Measurements from ENCODE around the gene BCAT1.
A peak's percentile ranks its signal among the peaks of the same experiment; 100 is the strongest.

BCAT1 gene, protein sequence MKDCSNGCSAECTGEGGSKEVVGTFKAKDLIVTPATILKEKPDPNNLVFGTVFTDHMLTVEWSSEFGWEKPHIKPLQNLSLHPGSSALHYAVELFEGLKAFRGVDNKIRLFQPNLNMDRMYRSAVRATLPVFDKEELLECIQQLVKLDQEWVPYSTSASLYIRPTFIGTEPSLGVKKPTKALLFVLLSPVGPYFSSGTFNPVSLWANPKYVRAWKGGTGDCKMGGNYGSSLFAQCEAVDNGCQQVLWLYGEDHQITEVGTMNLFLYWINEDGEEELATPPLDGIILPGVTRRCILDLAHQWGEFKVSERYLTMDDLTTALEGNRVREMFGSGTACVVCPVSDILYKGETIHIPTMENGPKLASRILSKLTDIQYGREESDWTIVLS

DNA sequence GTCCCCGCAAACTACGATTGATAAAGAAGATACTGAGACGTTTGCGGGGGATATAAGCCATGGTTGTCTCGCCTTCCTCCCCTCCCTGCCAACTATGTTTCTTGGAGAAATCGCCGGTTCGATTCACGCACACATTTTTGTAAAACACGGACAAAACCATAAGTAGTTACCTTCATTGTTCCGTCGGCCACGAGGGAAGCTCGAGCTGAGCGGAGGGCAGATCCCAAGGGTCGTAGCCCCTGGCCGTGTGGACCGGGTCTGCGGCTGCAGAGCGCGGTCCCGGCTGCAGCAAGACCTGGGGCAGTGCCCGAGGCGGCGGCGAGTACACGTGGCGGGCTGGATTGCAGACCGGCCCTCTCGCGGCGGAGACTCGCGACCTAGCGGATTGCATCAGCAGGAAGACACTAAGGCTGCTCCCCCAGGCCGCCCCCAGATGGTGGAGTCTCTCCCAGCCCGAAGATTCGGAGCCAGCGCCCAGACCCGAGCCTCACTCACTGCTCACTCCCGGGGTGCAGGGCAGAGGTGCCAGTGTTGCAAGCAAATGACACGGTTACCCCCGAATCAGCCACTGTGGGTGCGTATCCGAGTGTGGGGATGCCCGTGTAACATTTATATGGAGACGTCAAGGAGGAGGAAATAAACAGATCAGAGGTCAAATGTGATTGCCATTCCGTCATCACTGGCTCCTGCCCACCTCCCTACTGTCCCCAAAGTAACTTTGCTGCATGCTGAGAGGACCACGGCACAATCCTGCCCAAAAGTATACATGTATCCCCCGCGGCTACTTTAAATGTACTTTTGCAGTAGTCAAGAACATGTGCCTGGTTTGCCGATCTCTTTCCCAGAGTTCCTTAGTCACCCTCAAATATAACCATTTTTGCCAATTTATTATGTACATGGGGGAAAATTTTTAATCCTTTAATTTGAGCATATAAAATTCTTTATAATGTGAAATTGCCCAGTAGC lies at the start of gene BCAT1:
Gene BCAT1, minus strand, starts transcription at position 345 of the 966 bp plus-strand sequence. Its CDS starts 169 bp downstream, at position 176.
- peak; percentile 37 to 60 for ATAC-seq

DNA sequence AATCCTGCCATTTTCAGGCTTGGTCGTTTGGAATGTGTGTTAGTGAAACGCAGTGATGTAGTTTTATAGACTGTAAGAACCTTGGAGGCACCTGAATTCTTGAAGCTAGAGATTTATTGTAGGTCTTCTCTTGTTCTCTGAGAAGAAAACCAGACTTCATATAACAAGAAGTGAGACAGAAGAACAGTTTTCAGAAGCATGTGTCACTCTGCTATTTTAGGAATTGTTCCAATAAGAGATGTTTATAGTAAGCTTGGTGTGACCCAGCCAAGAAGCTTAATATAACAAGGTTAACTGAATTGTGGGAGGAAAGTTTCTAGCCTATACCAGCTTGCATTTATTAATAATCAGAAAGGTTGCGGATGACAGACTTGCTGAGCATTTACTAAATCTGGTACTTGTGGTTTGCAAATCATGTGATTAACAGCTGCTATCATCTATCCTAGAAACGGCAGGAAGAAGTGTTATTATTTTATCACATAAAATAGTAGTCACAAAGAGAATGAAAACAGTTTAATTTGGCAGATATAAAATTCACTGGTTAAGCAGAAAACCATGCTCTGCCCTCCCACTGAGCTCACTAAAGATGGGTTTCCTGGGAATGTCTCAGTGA lies 49.2 kb upstream of the BCAT1 start:
- peak; percentile 87 to 90 for ATAC-seq

DNA sequence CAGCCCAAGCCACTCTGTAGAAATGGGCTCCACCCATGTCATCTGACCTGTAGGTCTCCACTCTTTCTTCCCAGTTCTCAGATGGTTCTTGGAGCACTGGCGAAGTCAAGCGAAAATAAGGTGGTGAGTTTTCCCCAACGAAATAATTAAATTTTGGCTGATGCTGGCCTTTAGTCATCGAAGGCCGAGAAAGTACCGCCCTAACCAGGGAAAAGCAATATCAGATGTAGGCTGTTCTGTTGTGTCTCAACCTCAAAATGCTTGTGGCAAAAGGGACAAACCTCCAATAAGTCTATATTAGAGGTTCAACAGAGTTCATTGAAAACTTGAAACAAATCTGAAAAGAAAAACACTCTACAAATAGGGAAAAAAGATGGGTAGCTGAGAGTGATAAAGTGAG lies 48.6 kb upstream of the BCAT1 start:
- no peak for ATAC-seq

DNA sequence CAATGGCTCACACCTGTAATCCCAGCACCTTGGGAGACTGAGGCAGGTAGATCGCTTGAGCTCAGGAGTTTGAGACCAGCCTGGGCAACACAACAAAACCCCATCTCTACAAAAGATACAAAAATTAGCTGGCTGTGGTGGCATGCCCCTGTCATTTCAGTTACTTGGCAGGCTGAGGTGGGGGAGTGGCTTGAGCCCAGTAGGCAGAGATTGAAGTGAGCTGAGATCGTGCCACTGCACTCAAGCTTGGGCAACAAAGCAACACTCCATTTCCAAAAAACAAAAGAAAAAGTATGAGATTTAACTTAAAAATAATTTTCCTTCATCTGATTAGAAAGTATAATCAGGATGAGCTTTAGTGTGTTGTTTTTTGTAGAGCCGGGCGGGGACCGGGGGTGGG lies 47.9 kb upstream of the BCAT1 start:
- no peak for ATAC-seq

DNA sequence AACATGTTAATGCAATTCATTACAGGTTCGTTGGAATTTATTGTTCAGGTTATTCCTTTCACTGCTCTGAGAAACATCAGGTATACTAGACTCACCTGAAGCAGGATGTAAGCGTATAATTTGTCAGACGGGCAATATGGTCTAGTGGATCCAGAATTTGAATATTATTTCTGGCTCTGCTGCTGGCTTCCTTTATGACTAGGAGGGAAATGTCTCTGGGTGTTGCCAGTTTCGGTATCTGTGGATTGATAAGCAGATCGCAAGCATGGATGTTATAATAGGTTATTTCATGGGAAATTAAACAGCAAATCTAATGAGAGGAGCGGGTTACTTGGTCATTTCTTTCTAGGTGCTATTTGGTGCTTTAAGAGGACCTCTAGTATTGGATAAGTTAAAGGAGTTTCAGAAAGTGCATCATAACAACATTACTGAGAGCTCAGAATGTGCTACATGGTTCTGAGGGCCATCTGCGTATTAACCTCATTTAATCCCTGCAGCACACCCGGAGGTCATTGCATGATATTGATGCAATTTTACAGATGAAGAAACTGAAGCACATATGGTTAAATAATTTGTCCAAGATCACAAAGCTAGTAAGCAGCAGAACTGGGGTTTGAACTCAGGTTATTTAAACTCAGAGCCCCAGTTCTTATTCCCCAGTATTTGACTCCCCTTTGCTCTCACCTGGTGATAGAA lies 47.3 kb upstream of the BCAT1 start:
- no peak for ATAC-seq

DNA sequence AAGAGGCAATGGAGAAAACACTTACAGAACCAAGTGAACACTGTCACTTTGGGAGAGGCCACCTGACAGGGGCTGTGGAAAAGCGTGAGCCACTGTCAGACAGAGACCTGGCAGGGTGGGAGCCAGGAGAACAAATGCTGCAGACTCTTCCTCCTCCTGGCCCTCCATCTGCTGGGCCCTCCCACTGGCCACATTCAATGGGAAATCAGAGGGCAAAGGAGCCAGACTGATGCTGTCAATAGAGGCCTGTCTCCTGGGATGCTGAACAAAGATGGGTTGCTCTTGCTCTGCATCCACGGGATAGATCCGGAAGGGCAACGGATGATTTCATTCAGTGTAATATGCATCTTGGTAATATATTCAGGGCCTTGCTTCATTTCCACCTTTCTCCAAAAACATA lies 44.9 kb upstream of the BCAT1 start:
- no peak for ATAC-seq

DNA sequence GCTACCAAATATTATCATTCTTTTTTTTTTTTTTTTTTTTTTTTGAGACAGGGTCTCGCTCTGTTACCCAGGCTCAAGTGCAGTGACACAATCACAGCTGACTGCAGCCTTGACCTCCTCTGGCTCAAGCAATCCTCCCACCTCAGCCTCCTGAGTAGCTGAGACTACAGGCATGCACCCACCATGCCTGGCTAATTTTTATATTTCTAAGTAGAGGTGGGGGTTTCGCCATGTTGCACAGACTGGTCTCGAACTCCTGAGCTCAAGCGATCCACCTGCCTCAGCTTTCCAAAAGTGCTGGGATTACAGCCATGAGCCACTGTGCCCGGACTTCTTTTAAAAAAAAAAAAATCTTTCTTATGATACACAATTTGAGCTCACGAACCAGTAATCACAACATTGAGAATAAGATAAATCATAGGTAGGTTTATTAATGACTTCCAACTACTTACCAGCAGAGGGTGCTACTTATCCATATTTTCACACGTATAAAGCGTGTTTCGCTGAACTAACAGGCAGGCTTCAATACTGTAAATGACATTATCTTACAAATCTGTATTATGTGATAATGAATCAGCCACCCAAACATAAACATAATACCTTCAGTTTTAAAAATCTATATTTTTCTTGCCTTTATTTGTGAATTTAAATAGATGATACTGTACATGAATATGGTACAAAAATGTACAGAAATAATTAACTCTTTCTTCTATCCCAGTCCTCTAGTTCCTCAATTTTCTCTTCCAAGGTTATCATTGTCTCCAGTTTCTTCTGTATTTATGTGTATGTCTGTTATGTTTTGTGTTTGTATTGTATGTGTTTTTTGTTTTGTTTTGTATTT lies 42.5 kb upstream of the BCAT1 start:
- peak; percentile 76 to 86 for ATAC-seq

DNA sequence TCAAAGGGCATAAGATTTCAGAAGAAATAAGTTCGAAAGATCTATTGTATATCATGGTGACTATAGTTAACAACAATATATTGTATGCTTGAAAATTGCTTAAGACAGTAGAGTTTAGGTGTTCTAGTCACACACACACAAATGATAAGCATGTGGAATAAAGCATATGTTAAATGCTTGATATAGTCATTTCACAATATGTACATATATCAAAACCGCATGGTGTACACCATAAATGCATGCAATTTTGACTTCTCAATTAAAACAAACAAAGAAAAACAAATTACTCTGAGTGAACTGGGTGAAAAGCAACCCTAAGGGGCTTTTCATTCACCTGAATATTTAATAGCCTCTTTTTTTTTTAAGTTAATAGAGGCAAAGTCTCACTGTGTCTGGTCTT lies 40.3 kb upstream of the BCAT1 start:
- ATAC-seq, result no peak

DNA sequence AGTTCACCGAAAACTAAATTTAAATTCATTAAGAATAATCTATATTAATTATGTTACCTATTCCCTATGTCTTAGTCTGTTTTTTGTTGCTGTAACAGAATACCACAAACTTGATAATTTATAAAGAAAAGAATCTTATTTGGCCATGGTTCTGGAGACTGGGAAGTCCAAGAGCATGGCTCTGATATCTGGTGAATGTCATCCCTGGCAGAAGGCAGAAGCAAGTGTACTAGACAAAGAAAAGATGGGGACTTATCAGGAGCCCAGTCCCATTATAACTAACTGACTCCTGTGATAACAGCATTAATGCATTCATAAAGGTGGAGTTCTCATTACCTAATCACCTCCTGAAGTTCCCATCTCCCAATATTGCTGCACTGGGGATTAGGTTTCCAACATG lies 33.3 kb upstream of the BCAT1 start:
- ATAC-seq, result no peak

DNA sequence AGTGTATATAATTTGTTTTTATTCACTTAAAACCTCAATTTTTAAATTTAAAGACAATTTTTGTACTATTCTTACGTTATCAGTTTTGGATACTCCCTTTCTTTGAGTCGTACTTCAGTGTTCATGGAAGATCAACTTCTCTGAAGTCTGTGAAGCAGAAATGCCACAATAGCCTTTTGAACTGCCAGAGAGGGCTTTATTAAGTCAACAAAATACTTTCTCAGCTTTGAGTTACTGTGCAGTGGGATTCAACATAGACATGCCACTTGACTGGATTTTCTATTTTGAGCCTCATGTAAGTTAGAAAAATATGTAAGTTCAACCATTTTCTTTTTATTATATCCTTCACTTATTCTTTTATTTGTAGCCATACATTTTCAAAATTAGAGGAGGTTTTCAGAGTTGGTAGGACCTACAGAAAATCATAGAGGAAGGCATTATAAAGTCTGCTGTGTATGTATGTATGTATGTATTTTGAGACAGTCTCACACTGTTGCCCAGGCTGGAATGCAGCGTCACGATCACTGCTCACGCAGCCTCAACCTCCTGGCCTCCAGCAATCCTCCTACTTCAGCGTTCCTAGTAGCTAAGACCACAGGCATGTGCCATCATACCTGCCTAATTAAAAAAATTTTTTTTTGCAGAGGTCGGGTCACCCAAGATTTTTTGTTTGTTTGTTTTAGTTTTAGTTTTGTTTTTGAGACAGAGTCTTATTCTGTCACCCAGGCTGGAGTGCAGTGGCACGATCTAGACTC lies 31.3 kb upstream of the BCAT1 start:
- no peak for ATAC-seq

DNA sequence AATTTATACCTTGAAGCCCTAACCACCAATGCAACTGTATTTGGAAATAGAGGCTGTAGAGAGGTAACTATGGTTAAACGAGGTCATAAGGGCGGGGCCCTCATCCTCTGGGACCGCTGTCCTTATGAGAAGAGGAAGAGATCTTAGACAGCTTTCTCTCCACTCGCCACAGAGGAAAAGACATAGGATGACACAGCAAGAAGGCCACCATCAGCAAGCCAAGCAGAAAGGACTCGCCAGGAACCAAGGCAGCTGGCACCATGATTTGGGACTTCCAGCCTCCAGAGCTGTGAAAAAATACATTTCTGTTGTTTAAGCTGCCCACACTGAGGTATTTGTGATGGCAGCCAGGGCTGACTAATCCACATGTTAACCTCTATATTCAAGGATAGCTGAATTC lies 30.4 kb upstream of the BCAT1 start:
- no peak for ATAC-seq

DNA sequence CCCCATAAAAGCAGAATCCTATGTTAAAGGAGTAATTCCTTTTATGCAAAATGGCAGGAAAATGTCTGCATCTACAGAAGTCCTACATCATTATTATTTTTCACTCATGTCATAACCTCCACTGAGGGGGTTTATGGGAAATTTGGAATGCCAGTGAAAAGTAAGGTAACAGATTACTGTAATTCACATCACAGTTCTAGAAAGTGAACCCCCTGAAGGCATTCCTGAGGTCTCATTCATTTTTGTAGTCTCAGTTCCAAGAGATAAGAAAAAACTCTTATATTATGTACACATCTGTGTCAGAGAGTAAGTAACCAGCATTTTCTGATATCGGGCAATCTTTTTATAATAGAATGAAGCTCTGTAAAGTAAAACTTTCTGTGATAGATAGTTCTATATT lies 28.8 kb upstream of the BCAT1 start:
- ATAC-seq, result no peak

DNA sequence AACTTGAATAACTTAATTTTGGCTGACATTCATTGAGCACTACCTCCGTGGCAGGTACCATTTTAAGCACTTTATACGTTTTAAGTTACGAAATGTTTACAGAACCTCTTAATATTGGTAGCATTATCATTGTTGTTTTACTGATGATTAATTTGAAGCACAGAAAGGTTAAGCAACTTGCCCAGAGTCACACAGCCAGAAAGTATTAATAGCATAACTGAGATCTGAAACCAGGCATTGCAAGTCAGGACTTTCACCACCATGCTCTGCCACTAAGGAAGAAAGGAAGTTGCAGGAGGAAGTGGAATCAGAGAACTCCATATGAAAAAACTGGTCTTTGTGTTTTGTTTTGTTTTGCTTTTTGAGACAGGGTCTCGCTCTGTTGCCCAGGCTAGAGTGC lies 28.2 kb upstream of the BCAT1 start:
- no peak for ATAC-seq

DNA sequence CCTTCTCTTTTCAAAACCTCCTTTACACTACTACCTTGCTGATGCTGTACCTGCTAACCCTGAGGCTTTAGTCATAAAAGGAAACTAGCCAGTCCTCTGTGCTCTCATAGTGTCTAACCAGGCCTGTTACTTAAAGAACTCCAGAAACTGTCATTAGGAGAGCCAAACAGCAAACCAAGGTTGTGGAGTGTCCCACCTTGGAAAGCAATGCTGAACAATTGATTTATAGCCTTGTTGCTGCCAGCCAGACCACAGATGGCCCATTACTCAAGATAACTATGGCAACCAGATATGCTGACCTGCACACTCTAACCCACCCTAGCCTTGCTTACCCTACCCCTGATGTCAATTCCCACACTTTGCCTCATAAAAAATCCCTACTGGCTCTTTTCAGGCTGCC lies 26.5 kb upstream of the BCAT1 start:
- no peak for ATAC-seq

DNA sequence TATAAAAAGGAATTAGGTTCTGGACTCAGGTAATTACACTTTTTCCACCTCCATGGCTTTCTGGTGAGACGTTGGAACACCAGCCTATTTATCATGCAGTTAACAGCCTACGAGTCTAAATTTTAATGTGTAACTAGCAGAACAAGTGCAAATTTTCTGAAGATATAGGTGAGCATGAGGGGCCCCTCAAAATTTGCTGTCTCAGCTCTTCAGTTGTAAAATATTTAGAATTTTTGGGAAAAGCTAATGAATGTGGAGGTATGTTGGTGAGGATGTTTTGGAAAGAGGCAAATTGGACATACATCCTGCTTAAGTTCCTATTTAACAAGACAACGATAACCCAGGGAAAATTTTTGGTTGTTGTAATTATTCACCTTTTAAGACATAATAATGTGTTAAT lies 25.3 kb upstream of the BCAT1 start:
- ATAC-seq, result no peak

DNA sequence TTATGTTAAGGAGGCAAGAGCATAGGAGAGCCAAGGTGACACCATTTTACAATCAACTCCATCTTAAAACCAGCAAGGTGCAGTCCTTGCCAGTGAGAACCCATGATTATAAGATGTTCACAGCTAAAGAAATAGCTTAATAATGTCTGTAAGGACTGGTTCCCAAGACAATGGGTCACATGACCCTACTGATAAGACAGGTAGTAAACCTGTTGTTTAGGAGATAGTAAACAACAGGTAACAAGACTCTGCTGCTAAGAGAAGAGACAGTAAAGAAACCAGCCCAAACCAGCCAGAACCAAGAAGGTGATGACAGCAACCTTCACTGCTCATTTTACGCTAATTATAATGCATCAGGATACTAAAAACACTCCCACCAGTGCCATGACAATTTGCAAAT lies 23.2 kb upstream of the BCAT1 start:
- no peak for ATAC-seq

DNA sequence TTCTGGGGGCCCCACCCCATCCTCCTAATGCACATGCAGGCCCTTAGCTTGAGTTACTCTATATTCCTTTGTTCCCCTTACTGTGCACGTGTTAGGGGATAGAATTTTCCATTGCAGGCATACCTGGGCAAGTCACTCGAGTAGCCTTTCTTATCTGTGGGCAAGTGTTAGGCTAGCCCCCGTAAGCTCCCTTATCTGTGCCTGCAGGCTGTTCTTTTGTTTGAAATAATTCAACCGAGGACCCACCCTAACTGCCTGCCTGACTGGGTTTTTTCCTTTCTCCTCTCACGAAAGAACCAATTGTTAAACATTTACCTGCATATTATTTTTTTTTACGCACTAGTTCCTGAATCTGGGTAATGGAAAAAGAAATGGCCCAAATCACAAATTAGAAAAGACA lies 21.3 kb upstream of the BCAT1 start:
- no peak for ATAC-seq

DNA sequence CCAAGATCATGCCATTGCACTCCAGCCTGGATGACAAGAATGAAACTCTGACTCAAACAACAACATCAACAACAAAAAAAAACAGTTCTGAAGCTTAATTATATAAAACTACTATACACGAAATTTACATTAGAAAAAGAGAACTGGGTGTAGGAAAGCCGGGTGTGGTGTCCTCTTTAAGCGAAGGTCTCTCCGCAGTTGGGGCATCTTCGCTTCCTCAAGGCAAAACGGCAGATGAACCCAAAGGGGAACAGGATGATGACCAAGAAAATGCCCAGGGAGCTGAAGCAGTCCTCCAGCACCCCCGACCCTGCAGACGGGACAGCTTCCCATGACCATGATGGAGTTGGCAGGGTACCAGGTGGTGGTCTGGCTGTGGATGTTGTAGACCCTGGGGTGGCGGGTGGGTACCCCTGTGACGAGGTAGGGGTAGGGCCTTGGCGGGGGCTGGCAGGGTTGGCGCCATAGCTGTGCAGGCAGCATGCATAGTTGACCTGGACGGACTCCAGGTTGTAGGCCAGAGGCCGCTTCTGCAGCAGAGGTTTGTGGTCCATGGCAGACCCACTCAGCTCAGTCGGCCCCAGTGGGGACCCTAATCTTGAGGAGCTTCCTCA lies 18.2 kb upstream of the BCAT1 start:
- no peak for ATAC-seq

DNA sequence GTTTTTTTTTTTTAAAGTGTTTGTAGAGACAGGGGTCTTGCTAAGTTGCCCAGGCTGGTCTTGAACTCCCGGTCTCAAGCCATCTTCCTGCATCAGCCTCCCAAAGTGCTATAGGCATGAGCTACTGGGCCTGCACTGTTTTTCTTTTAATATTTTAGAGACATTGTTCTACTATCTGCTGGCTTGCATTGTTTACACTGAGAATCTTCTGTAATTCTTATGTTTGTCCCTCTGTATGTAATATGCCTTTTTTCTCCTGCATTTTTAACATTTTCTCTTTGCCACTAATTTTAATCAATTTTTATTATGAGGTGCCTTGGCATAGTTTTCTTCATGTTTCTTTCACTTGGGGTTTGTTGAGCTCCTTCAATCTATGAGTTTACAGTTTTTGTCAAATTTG lies 15.4 kb upstream of the BCAT1 start:
- ATAC-seq, result no peak

DNA sequence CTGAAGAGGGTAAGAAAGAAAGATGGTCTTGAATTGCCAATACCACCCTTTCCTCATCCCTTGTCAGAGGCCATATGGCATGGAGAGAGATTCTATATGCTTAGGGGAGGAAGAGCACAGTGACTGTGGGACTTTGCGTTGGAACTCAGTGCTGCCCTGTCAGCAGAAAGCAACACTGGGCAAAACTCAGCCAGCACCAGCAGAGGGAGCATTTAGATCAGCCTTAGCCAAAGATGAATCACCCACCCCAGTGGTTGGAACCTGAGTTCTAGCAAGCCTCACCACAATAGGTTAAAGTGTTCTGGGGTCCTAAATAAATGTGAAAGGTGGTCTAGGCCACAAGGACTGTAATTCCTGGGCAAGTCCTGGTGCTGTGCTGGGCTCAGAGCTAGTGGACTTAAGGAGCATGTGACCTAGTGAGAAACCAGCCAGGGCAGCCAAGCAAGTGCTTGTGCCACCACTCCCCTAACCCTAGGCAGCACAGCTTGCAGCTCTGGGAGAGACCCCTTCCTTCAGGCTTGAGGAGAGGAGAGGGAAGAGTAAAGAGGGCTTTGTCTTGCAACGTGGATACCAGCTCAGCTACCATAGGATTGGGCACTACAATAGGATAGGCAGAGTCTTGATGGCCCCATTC lies 11.4 kb upstream of the BCAT1 start:
- peak; percentile 75 for ATAC-seq
